K562 (cell line): ENCODE results near the gene BIVM. TPM values are rescaled to one million over a fixed set of nuclear protein-coding genes. Genes with fewer than 3 reads are reported as not detected.
A peak's percentile ranks its signal among the peaks of the same experiment; 100 is the strongest.

Experiments
- ATAC-seq: fragments of 200-7000 bp; cut with Tn5 transposase; 3 replicates; pipeline ENCODE4 v1.9.1; 2020; ENCODE audit warnings: moderate library complexity
- BruUV-seq: library from RNA; stranded (reverse); fragments of 400-500 nt; replicated peaks from 2 replicates; lab custom pipeline; 2021; lab: Mats Ljungman, UMichigan
- CTCF ChIA-PET: fragments of 300-600 bp; formaldehyde crosslinking; extraction: SDS; loops from one replicate; lab custom pipeline; 2021; ENCODE audit warnings: low intra/inter-chr PET ratio; lab: Yijun Ruan, JAX
- POLR2A ChIA-PET: fragments of 300-600, 350-650 bp; sonication (Branson Sonifier 250); formaldehyde crosslinking; extraction: SDS; loops from one replicate; lab custom pipeline; 2021; ENCODE audit warnings: antibody characterized with exemption, inconsistent platforms; lab: Yijun Ruan, JAX
- DNase-seq, 4 experiments: peaks; one replicate each; pipeline versions ENCODE4 v3.0.0 to v3.0.0-alpha.2; 2011 to 2018; ENCODE audit warnings: low spot score in 3 of 4, mixed read lengths in 3 of 4; ENCODE audit errors: extremely low read depth in 1 of 4
- FAIRE-seq: peaks from 2 replicates; lab custom pipeline; 2011; peaks lifted over from hg19 to GRCh38; lab: Jason Lieb, UNC
- H2AFZ ChIP-seq: 2 replicates; pipeline ENCODE4 v1.6.0; 2011; ENCODE audit warnings: low read depth, low read length, control low read depth, inconsistent platforms
- H3K27ac ChIP-seq: fragments of 200-600 bp; 3 replicates; pipeline ENCODE4 v1.8.0; 2011; ENCODE audit warnings: low read depth, mild to moderate bottlenecking, control low read depth, inconsistent platforms, low read length, moderate library complexity, mixed read lengths; ENCODE audit errors: extremely low read depth
- H3K27me3 ChIP-seq, 2 experiments: fragments of 300-600 bp in 1 of 2; 2 replicates in 1 of 2; 3 replicates in 1 of 2; pipeline versions ENCODE4 v1.6.0 to v1.8.0; 2011; ENCODE audit warnings: inconsistent platforms in 2 of 2, low read length in 2 of 2, mild to moderate bottlenecking in 1 of 2, mixed read lengths in 1 of 2, moderate library complexity in 1 of 2; ENCODE audit not compliant: control insufficient read depth in 2 of 2, insufficient read depth in 2 of 2
- H3K36me3 ChIP-seq: fragments of 300-600 bp; 3 replicates; pipeline ENCODE4 v1.8.0; 2011; ENCODE audit warnings: mild to moderate bottlenecking, low read length, inconsistent platforms; ENCODE audit not compliant: control insufficient read depth, insufficient read depth
- H3K4me1 ChIP-seq, 2 experiments: fragments of 200-600 bp in 1 of 2; replicated peaks in 1 of 2; 2 replicates in 1 of 2; 3 replicates in 1 of 2; pipeline versions ENCODE4 v1.5.1 to v1.8.0; 2011; ENCODE audit warnings: inconsistent platforms in 2 of 2, low read length in 2 of 2, mild to moderate bottlenecking in 1 of 2, mixed read lengths in 1 of 2, moderate library complexity in 1 of 2; ENCODE audit not compliant: control insufficient read depth in 2 of 2, insufficient read depth in 2 of 2
- H3K4me2 ChIP-seq: 2 replicates; pipeline ENCODE4 v1.6.1; 2011; ENCODE audit warnings: low read length, control low read depth, inconsistent platforms, mixed read lengths; ENCODE audit not compliant: insufficient read depth
- H3K4me3 ChIP-seq: fragments of 200-600 bp; sonication (generic), shearing (Covaris generic); 2 replicates; pipeline ENCODE4 v1.5.1; 2016; ENCODE audit warnings: control low read depth, inconsistent platforms
- H3K79me2 ChIP-seq: fragments of 200-600 bp; 3 replicates; pipeline ENCODE4 v1.8.0; 2011; ENCODE audit warnings: low read length, inconsistent platforms; ENCODE audit not compliant: control insufficient read depth, insufficient read depth
- H3K9ac ChIP-seq, 2 experiments: 2 replicates each; pipeline versions ENCODE4 v1.6.0 to v1.6.1; 2011; ENCODE audit warnings: low read depth in 2 of 2, low read length in 2 of 2, control low read depth in 1 of 2, inconsistent platforms in 1 of 2, mild to moderate bottlenecking in 1 of 2, mixed read lengths in 1 of 2; ENCODE audit not compliant: insufficient read depth in 1 of 2
- H3K9me1 ChIP-seq: one replicate; pipeline ENCODE4 v1.6.0; 2011; ENCODE audit warnings: inconsistent platforms, mild to moderate bottlenecking, low read length, moderate library complexity; ENCODE audit not compliant: control insufficient read depth, insufficient read depth
- H3K9me3 ChIP-seq: replicated peaks from 2 replicates; pipeline ENCODE4 v1.5.1; 2011; ENCODE audit warnings: low read depth, low read length, inconsistent platforms; ENCODE audit not compliant: control insufficient read depth, insufficient read depth
- H4K20me1 ChIP-seq: replicated peaks from 2 replicates; pipeline ENCODE4 v1.6.1; 2011; ENCODE audit warnings: low read length, inconsistent platforms, mixed read lengths; ENCODE audit not compliant: control insufficient read depth, insufficient read depth
- ATF3 ChIP-seq, 2 experiments: fragments of 450-650 bp in 1 of 2; sonication (generic) in 1 of 2; formaldehyde crosslinking in 1 of 2; IDR thresholded peaks in 1 of 2; conservative IDR thresholded peaks in 1 of 2; 2 replicates each; pipeline versions ENCODE4 v1.6.1 to v1.8.1; 2016 to 2023; ENCODE audit warnings: mild to moderate bottlenecking in 2 of 2, moderate library complexity in 2 of 2, inconsistent platforms in 1 of 2, missing genetic modification reagents in 1 of 2
- CHAMP1 ChIP-seq: fragments of 450-650 bp; IDR thresholded peaks from 2 replicates; pipeline ENCODE4 v1.6.1; 2016; ENCODE audit warnings: mild to moderate bottlenecking
- ELF4 ChIP-seq: fragments of 450-650 bp; formaldehyde crosslinking; IDR thresholded peaks from 2 replicates; pipeline ENCODE4 v1.4.0; 2022; ENCODE audit warnings: missing genetic modification characterization
- ESRRB ChIP-seq: fragments of 250-450 bp; sonication (Bioruptor Pico); IDR thresholded peaks from 2 replicates; pipeline ENCODE4 v1.5.0; 2020; ENCODE audit warnings: mild to moderate bottlenecking, moderate library complexity, borderline replicate concordance
- ETV5 ChIP-seq: sonication (generic); formaldehyde crosslinking; IDR thresholded peaks from 2 replicates; pipeline ENCODE4 v1.4.0; 2020; ENCODE audit warnings: low read depth, mild to moderate bottlenecking, missing genetic modification reagents
- HMBOX1 ChIP-seq: sonication (generic); IDR thresholded peaks from 2 replicates; pipeline ENCODE4 v1.6.1; 2016
- HNRNPL ChIP-seq: fragments of 200-400 bp; formaldehyde crosslinking; IDR thresholded peaks from 2 replicates; pipeline ENCODE4 v1.6.1; 2017; ENCODE audit warnings: low read depth, mild to moderate bottlenecking, low read length
- MYBL2 ChIP-seq, 2 experiments: fragments of 450-650 bp in 1 of 2; sonication (generic) in 1 of 2; formaldehyde crosslinking in 1 of 2; IDR thresholded peaks; 2 replicates each; pipeline versions ENCODE4 v1.6.1 to v1.8.1; 2017 to 2022; ENCODE audit warnings: borderline replicate concordance in 1 of 2, inconsistent platforms in 1 of 2, low read depth in 1 of 2, mild to moderate bottlenecking in 1 of 2, missing genetic modification reagents in 1 of 2, moderate library complexity in 1 of 2
- RBM39 ChIP-seq: fragments of 200-400 bp; formaldehyde crosslinking; optimal IDR thresholded peaks from 2 replicates; pipeline ENCODE3; 2018; ENCODE audit warnings: low read depth, low read length
- RNF219 ChIP-seq: fragments of 250-450 bp; sonication (Bioruptor Pico); IDR thresholded peaks from 2 replicates; pipeline ENCODE4 v1.5.0; 2022; ENCODE audit warnings: mild to moderate bottlenecking
- SRSF9 ChIP-seq: fragments of 200-400 bp; formaldehyde crosslinking; IDR thresholded peaks from 2 replicates; pipeline ENCODE4 v1.6.1; 2017; ENCODE audit warnings: low read depth, low read length, borderline replicate concordance
- ZNF655 ChIP-seq: fragments of 250-450 bp; sonication (Bioruptor Pico); IDR thresholded peaks from 2 replicates; pipeline ENCODE4 v1.5.0; 2021
- WGBS: fragments of 100-300 bp; shearing (Covaris generic); methylation state at CpG from one replicate; pipeline ENCODE4 v1.1.6; 2016; ENCODE audit warnings: low coverage, mixed read lengths; ENCODE audit not compliant: insufficient coverage; ENCODE audit errors: missing lambda C conversion rate; 5-methylcytosine and 5-hydroxymethylcytosine counted together
- in situ Hi-C: fragments of 300-500 bp; cut with MboI; formaldehyde crosslinking; loops from 4 replicates; pipeline ENCODE4 v1.15.0; 2018; ENCODE audit warnings: inconsistent platforms, mixed read lengths
- intact Hi-C: fragments of 100-400 bp; cut with micrococcal nuclease; formaldehyde crosslinking; loops from 2 replicates; pipeline ENCODE4 v1.14.2; 2022
- polyA plus RNA-seq, 8 experiments: library from polyadenylated mRNA; depleted of rRNA in 4 of 8; stranded (reverse) in 5 of 8; unstranded in 3 of 8; fragments of >200 nt; fragmentation: Nextera tagmentation in 2 of 8; fragmentation: Illumina TruSeq in 1 of 8; extraction: Ambion mirVana in 2 of 8; extraction: Trizol in 1 of 8; gene quantifications; 2 replicates each; pipeline versions ENCODE4 v1.2.1 to v1.2.3, GENCODE V29; 2011 to 2014; ENCODE audit warnings: inconsistent platforms in 1 of 8, missing spikeins in 1 of 8
- total RNA-seq, 7 experiments: library from RNA; depleted of rRNA in 6 of 7; stranded (reverse); fragments of >200 nt in 6 of 7; fragmentation: Illumina TruSeq in 2 of 7; extraction: Trizol in 2 of 7; gene quantifications; 2 replicates each; pipeline versions ENCODE4 v1.2.1 to v1.2.3, GENCODE V29; 2011 to 2021; ENCODE audit warnings: low replicate concordance in 1 of 7

The BIVM gene
- total and polyA plus RNA-seq, 9 of the 15 experiments (the other 6 are each of a cell fraction or from before 2014, with no cell fraction given): 3.6 to 23.1 (median 16.8) TPM

DNA sequence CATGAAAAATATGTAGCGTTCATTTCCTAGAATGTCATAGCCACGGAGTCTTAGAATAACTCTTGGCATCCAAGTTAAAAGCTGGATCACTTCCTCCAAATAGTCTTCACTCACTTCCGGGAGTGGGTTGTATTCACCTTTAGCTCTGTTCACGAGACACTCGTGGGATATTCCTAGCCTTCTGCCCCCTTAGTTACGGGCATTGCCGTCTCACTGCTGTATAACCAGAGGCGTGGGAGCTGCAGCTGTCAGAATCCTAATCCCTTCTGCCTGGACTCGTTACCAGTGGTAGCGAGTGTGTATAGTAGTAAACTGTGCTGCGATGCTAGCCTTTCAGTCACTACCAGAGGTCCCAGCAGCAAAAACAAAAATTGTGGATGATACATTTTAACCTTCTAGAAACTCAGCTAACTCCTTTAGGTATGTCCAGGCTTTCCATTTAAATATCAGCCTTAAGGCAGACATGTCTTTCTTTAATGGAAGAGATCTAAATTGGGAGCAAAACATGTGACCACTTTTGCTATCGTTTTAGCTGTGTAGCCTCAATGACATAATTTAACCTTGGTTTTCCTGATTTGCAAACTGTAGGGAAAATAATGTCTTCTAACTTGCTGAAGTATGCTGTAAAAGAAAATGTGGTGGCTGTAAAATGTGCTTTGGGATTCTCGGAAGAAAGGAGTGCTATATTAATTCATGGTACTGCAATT, 81.0 kb downstream of the BIVM start:
- Histone ChIP-seq H3K4me1 (no peaks in the 10 kb centered on the region), H3K27ac (no peak overlapping the region), H3K9me1 (no peaks in the 10 kb centered on the region), H3K79me2 (no peaks in the 10 kb centered on the region), H3K9me3 (no peaks in the 10 kb centered on the region), H3K4me3 (no peak overlapping the region), H3K9ac (no peak overlapping the region), H2AFZ (no peak overlapping the region), H3K4me2 (peak overlapping the region; percentile 12), H3K27me3 (no peaks in the 10 kb centered on the region), H4K20me1 (no peaks in the 10 kb centered on the region), H3K36me3 (peaks cover 10% of the 10 kb centered on the region; the same call in 1 of the 3 replicates)
- BruUV-seq: no TSS peak
- intact Hi-C loops: no loop called here
- ATAC-seq: peak; percentile 56
- WGBS: 4% methylated on average over 13 of the region's 13 CpGs
- ChIA-PET POLR2A (no interaction called here), CTCF (no interaction called here)
- FAIRE-seq: no peak
- no peak for DNase-seq
- in situ Hi-C loops: no loop called here
- TF ChIP-seq ZNF655 (CRISPR knock-in tag) (no peak), HMBOX1 (no peak), HNRNPL (no peak), ATF3 (IDR thresholded peaks at IDR 0.05) (no peak), ATF3 (CRISPR knock-in tag; conservative IDR thresholded peaks at IDR 0.05) (no peak), MYBL2 (IDR thresholded peaks at IDR 0.05; ENCODE audit: low read depth) (no peak), MYBL2 (CRISPR knock-in tag; IDR thresholded peaks at IDR 0.05; ENCODE audit: borderline replicate concordance) (no peak), ESRRB (no peak), ETV5 (CRISPR knock-in tag) (no peak), ELF4 (CRISPR knock-in tag) (no peak), CHAMP1 (no peak), SRSF9 (no peak), RBM39 (no peak), RNF219 (no peak)
